Measurements from ENCODE around the gene SNX9.
"Not testable (repeated sequence)": the region's sequence is repeated elsewhere in the genome, so short reads cannot be mapped to it uniquely, and the experiment has no call there.

The SNX9 gene

DNA sequence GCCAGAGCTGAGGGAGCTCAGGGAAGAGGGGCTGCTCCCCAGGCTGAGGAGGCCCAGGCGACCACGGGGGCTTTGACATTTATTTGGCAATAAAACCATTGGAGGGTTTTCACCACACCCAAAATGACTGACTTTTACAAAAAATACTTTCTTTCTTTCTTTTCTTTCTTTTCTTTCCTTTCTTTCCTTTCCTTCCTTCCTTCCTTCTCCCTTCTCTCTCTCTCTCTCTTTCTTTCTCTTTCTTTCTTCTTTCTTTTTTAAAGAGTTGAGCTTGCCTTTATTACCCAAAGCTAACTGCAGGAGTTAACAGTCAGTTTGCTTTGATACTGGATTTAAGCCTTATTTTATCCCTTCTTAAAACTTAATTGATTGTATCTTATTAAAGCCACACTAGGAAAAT is 17.2 kb downstream of the SNX9 start:
- Histone ChIP-seq H3K9ac (ENCODE audit: low read length) (no peak overlapping the region), H3K9me3 (ENCODE audit: control insufficient read depth, low read length) (no peaks in the 10 kb centered on the region), H3K27me3 (ENCODE audit: control insufficient read depth, insufficient read depth, low read length) (no peaks in the 10 kb centered on the region), H3K4me3 (ENCODE audit: low read length) (no peak overlapping the region), H3K36me3 (ENCODE audit: control insufficient read depth, insufficient read depth, low read length) (no peaks in the 10 kb centered on the region), H3K4me1 (ENCODE audit: control insufficient read depth, insufficient read depth, low read length) (peaks cover 40% of the 10 kb centered on the region)

DNA sequence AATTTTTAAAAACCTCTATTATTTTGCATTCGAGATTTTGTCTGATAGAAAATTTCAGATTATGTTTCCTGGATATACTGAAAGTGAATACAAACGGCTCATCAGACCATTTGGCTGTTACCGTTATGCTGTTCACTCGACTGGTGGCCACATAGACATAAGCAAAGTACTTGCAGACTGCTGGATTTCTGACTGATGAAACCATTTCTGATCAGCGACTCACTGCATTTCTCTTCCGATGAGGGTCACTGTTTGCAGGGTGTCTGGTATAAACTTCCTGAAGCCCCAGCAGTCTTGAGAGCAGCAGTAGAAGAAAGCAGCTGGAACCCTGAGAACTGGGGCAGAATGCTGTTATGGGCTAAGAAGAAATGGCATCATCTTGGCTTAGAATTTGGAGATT is 17.7 kb downstream of the SNX9 start:
- Histone ChIP-seq H3K4me1 (ENCODE audit: control insufficient read depth, insufficient read depth, low read length) (peaks cover 43% of the 10 kb centered on the region), H3K27me3 (ENCODE audit: control insufficient read depth, insufficient read depth, low read length) (no peaks in the 10 kb centered on the region), H3K36me3 (ENCODE audit: control insufficient read depth, insufficient read depth, low read length) (no peaks in the 10 kb centered on the region), H3K9me3 (ENCODE audit: control insufficient read depth, low read length) (no peaks in the 10 kb centered on the region), H3K9ac (ENCODE audit: low read length) (no peak overlapping the region), H3K4me3 (ENCODE audit: low read length) (no peak overlapping the region)

DNA sequence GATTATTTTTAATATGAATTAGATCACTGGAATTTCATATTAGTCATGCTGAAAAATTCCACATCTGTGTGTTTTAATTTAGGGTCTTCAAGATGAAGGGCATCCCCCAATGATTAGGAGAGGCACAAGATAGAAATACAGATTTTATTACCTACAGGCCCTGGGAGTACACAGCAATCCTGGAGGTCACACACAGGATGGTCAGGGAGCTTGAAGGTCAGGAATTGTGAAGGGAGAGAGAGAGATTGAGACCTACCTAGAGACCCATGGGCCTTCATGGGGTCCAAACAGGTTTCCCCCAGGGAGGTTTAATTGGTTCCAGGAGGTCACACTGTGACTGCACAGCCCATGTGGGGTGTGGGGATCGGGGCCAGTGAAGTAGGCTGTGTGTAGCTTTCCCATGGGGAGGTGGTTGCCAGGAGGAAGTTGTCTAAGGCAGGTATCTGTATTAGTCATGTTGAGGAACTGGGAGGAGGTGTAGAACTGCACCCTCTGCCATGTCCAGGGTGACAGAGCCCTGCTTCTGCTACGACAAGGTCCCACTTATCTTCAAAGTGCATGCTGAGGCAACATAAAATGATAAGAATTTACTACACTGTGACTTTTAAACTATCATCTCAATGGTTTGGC is 18.3 kb downstream of the SNX9 start:
- H3K27me3 ChIP-seq (ENCODE audit: control insufficient read depth, insufficient read depth, low read length): no peaks in the 10 kb centered on the region
- no peaks in the 10 kb centered on the region for H3K9me3 ChIP-seq (ENCODE audit: control insufficient read depth, low read length)
- no peaks in the 10 kb centered on the region for H3K36me3 ChIP-seq (ENCODE audit: control insufficient read depth, insufficient read depth, low read length)
- peaks cover 49% of the 10 kb centered on the region for H3K4me1 ChIP-seq (ENCODE audit: control insufficient read depth, insufficient read depth, low read length)
- H3K4me3 ChIP-seq (ENCODE audit: low read length): no peak overlapping the region
- H3K9ac ChIP-seq (ENCODE audit: low read length): no peak overlapping the region

DNA sequence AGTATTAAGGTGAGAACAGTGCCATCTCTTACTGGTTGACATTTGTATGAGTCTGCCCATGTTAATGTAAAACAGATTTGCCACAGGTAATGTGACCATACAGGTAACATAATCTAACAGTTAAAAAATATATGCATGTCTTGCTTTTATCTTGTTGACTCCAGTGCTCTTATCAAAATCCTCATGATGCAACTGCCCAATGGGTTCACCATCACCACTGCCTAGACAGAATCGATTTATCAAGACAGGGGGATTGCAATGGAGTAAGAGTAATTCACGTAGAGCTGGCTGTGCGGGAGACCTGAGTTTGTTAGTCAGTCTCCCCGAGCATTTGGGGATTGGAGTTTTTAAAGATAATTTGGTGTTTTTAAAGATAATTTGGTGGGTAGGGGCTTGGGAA is 19.2 kb downstream of the SNX9 start:
- Histone ChIP-seq H3K9me3 (ENCODE audit: control insufficient read depth, low read length) (no peaks in the 10 kb centered on the region), H3K9ac (ENCODE audit: low read length) (no peak overlapping the region), H3K36me3 (ENCODE audit: control insufficient read depth, insufficient read depth, low read length) (no peaks in the 10 kb centered on the region), H3K27me3 (ENCODE audit: control insufficient read depth, insufficient read depth, low read length) (no peaks in the 10 kb centered on the region), H3K4me3 (ENCODE audit: low read length) (no peak overlapping the region), H3K4me1 (ENCODE audit: control insufficient read depth, insufficient read depth, low read length) (peaks cover 57% of the 10 kb centered on the region)

DNA sequence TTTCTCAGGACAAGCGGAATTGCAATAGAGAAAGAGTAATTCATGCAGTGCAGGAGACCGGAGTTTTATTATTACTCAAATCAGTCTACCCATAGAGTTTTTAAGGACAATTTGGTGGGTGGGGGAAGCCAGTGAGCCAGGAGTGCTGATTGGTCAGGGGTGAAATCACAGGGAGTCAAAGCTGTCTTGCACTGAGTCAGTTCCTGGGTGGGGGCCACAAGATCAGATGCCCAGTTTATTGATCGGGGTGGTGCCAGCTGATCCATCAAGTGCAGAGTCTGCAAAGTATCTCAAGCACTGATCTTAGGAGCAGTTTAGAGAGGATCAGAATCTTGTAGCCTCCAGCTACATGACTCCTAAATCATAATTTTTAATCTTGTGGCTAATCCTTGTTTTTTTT is 21.1 kb downstream of the SNX9 start:
- not testable (repeated sequence) for H3K36me3 ChIP-seq (ENCODE audit: control insufficient read depth, insufficient read depth, low read length); H3K27me3 ChIP-seq (ENCODE audit: control insufficient read depth, insufficient read depth, low read length); H3K4me3 ChIP-seq (ENCODE audit: low read length); H3K9ac ChIP-seq (ENCODE audit: low read length); H3K9me3 ChIP-seq (ENCODE audit: control insufficient read depth, low read length)
- peaks cover 67% of the 10 kb centered on the region for H3K4me1 ChIP-seq (ENCODE audit: control insufficient read depth, insufficient read depth, low read length)

DNA sequence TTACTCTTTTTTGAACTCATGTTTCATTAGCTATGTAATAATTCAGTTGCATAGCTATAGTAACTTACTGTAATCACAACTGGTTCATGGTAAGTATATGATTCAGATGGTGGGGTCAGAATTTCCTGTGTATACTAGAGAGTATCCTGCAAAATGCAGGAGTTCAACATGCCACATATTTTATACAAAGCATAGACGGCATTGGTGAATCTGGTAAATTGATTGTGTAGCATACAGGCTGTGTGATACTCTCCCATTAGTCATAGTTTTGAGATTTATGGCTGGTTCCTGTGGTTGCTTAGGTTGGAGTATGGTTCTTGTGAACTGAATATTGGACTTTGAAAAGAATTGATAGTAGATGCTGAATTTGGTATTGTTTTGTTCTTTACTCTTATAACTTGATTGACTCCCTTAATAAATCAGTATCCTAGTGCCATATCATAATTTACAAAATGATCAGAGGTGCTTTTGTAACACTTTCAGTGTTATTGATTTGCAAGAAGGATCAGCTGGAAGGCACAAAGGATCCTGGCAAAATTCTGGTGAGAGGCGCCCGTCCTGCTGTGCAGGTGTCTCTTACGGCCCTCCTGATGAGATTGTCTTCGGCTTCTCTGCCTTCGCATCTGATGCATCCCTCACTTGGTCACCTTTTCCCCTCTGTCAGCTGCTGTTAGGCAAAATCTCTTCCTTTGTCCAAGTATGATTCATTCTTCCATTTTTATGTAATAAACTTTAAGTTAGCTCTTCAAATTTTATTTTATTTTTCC is 22.6 kb downstream of the SNX9 start:
- H3K9ac ChIP-seq (ENCODE audit: low read length): no peak overlapping the region
- H3K9me3 ChIP-seq (ENCODE audit: control insufficient read depth, low read length): no peaks in the 10 kb centered on the region
- peaks cover 61% of the 10 kb centered on the region for H3K4me1 ChIP-seq (ENCODE audit: control insufficient read depth, insufficient read depth, low read length)
- H3K4me3 ChIP-seq (ENCODE audit: low read length): no peak overlapping the region
- H3K27me3 ChIP-seq (ENCODE audit: control insufficient read depth, insufficient read depth, low read length): no peaks in the 10 kb centered on the region
- no peaks in the 10 kb centered on the region for H3K36me3 ChIP-seq (ENCODE audit: control insufficient read depth, insufficient read depth, low read length)

DNA sequence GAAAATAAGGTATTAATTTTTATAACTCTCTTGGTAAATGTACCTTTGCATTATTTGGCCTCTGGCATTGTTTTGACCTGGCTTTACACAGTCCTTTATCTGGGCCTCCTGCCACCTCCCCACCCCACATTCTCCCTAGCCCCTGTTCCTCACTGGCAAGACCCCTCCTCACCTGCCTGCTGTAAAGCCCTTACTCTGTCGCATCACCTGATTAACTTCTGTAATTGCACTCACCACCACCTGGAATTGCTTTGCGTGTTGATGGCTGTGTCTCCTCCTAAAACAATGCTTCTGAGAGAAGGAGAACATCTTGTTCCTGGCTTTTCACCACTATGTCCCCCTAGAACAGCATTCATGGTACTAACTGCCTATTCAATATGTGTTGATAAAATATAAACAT is 24.8 kb downstream of the SNX9 start:
- no peaks in the 10 kb centered on the region for H3K36me3 ChIP-seq (ENCODE audit: control insufficient read depth, insufficient read depth, low read length)
- H3K9me3 ChIP-seq (ENCODE audit: control insufficient read depth, low read length): no peaks in the 10 kb centered on the region
- H3K9ac ChIP-seq (ENCODE audit: low read length): no peak overlapping the region
- H3K4me1 ChIP-seq (ENCODE audit: control insufficient read depth, insufficient read depth, low read length): peaks cover 45% of the 10 kb centered on the region
- H3K4me3 ChIP-seq (ENCODE audit: low read length): no peak overlapping the region
- no peaks in the 10 kb centered on the region for H3K27me3 ChIP-seq (ENCODE audit: control insufficient read depth, insufficient read depth, low read length)

DNA sequence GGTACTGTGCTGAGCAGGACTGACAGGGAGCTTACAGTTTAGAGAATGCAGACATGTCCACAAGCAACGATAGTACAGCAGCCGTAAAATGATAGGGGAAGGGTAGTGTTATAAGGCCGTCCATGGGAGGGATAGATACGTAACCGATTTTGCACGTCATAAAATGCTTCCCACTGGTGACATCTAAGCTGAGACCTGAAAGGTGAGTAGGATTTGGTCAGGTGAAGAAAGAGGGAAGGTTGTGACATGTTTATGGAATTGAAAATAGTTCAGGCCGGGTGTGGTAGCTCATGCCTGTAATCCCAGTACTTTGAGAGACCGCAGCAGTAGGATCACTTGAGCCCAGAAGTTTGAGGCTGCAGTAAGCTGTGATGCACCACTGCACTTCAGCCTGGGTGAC is 25.6 kb downstream of the SNX9 start:
- no peak overlapping the region for H3K9ac ChIP-seq (ENCODE audit: low read length)
- H3K36me3 ChIP-seq (ENCODE audit: control insufficient read depth, insufficient read depth, low read length): no peaks in the 10 kb centered on the region
- no peaks in the 10 kb centered on the region for H3K27me3 ChIP-seq (ENCODE audit: control insufficient read depth, insufficient read depth, low read length)
- H3K4me1 ChIP-seq (ENCODE audit: control insufficient read depth, insufficient read depth, low read length): peaks cover 41% of the 10 kb centered on the region
- H3K4me3 ChIP-seq (ENCODE audit: low read length): no peak overlapping the region
- no peaks in the 10 kb centered on the region for H3K9me3 ChIP-seq (ENCODE audit: control insufficient read depth, low read length)

DNA sequence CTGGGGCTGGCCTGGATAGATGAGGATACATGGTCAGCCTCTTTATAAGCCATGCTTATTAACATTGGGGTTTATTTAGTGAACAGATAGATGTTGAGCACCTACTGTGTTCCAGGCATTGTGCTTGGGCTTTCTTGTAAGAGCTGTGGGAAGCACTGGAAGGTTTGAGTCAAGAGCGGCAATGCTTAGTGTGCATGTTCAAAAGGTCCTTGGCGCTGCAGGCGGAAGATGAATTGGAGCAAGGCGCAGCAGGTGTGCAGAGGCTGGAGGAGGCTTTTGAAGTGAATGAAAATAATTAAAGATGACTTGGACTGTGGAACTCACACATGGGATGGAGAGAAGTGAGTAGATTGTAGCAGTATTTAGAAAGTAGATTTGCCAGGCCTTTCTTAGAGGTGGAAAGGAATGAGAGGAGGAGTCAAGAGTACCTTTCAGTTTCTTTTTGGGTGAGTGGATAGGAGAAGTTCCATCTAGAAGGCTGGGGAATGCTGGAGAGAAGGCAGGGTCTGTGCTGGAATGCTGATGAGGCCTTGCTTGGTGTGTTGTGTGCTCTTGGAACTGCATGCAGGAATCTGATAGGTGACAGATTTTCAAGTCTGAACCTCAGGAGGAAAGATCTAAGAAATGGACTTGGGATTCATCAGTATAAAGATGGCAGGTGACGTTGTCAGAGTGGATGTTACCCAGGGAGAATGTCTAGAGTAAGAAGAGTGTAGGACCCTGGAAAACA is 26.4 kb downstream of the SNX9 start:
- no peak overlapping the region for H3K4me3 ChIP-seq (ENCODE audit: low read length)
- H3K36me3 ChIP-seq (ENCODE audit: control insufficient read depth, insufficient read depth, low read length): no peaks in the 10 kb centered on the region
- H3K27me3 ChIP-seq (ENCODE audit: control insufficient read depth, insufficient read depth, low read length): no peaks in the 10 kb centered on the region
- H3K4me1 ChIP-seq (ENCODE audit: control insufficient read depth, insufficient read depth, low read length): peaks cover 35% of the 10 kb centered on the region
- no peak overlapping the region for H3K9ac ChIP-seq (ENCODE audit: low read length)
- no peaks in the 10 kb centered on the region for H3K9me3 ChIP-seq (ENCODE audit: control insufficient read depth, low read length)

DNA sequence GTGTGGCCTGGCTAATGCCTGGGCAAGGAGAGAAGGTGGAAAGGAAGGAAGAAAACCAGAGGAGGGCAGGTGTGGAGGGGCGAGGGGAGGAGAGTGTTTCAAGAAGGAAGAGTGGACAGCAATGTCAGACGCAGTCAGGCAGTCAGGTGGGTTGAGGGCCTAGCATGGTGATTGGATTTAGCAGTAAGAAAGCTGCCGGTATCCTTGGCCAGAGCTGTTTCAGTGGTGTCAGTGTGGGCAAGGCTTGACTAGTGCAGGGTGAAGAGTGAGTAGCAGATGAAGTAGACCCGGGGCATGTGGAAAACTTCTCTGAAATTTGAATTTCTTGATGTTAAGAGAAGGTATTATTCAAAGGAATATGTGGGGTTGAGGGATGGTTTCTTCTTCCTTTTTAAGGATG is 27.0 kb downstream of the SNX9 start:
- Histone ChIP-seq H3K4me3 (ENCODE audit: low read length) (no peak overlapping the region), H3K36me3 (ENCODE audit: control insufficient read depth, insufficient read depth, low read length) (no peaks in the 10 kb centered on the region), H3K27me3 (ENCODE audit: control insufficient read depth, insufficient read depth, low read length) (no peaks in the 10 kb centered on the region), H3K4me1 (ENCODE audit: control insufficient read depth, insufficient read depth, low read length) (peaks cover 35% of the 10 kb centered on the region), H3K9me3 (ENCODE audit: control insufficient read depth, low read length) (no peaks in the 10 kb centered on the region), H3K9ac (ENCODE audit: low read length) (no peak overlapping the region)

DNA sequence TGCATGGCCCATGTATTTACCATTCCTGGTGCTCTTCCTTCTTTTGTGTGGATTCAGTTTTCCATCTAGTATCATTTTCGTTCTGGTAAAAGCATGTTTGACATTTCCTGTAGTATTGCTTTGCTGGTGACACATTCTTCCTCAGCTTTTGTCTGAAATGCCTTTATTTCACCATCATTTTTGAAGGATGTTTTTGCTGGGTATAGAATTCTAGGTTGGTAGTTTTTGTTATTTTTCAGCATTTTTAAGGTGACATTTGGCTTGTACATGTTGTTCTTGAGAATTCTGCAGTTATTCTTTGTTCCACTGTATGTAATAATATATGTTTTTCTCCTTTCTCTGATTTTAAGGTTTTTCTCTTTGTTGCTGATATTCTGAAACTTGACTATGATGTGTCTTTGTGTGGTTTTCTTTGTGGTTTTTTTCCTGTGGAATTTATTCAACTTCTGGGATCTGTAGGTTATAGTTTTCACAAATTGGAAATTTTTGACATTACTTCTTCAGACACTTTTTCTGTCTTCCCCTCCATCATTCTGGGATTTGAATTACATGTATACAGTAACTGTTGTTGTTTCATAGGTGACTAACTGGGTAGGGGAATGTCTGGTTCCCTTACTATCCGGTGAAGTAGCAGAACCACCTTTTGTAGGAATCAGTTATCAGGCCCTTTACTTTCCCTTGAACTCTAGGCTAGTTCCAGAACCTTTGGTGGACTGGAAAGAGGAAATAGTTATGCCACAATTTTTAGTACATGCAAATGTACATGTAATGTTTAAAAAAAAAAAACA is 30.2 kb downstream of the SNX9 start:
- Histone ChIP-seq H3K27me3 (ENCODE audit: control insufficient read depth, insufficient read depth, low read length) (no peaks in the 10 kb centered on the region), H3K9me3 (ENCODE audit: control insufficient read depth, low read length) (no peaks in the 10 kb centered on the region), H3K4me3 (ENCODE audit: low read length) (no peak overlapping the region), H3K36me3 (ENCODE audit: control insufficient read depth, insufficient read depth, low read length) (no peaks in the 10 kb centered on the region), H3K4me1 (ENCODE audit: control insufficient read depth, insufficient read depth, low read length) (peaks cover 12% of the 10 kb centered on the region), H3K9ac (ENCODE audit: low read length) (no peak overlapping the region)
